Naive thymus-derived CD8-positive, alpha-beta T cell (primary cell): ENCODE data around the gene PDSS2. TPM values are rescaled to one million over a fixed set of nuclear protein-coding genes. Genes with fewer than 3 reads are reported as not detected.
"Not testable (repeated sequence)": the region's sequence is repeated elsewhere in the genome, so short reads cannot be mapped to it uniquely, and the experiment has no call there.

ENCODE experiments used
- ATAC-seq, 2 donors: fragments of 150-1000 bp; cut with Tn5 transposase in 1 of 2; sonication (Bioruptor Pico), chemical (Tn5 transposase) in 1 of 2; 1 replicate in 1 of 2; 2 replicates in 1 of 2; pipeline ENCODE4 v1.10.0; 2021; ENCODE audit warnings: mild to moderate bottlenecking in 2 of 2, moderate library complexity in 2 of 2
- POLR2A ChIA-PET: fragments of 350-600 bp; sonication (Branson Sonifier 250); formaldehyde crosslinking; loops from one replicate; lab custom pipeline; 2021; ENCODE audit warnings: antibody characterized with exemption; lab: Charles Lee
- DNase-seq, 10 donors: peaks; one replicate each; pipeline versions ENCODE4 v3.0.0 to v3.0.0-alpha.2; 2020 to 2022
- H3K27ac Mint-ChIP-seq, 10 donors: one replicate each; pipeline ENCODE4 v1.8.0; 2020 to 2022; ENCODE audit warnings: mild to moderate bottlenecking in 10 of 10, mixed read lengths in 10 of 10, moderate library complexity in 4 of 10, inconsistent platforms in 1 of 10
- H3K27me3 Mint-ChIP-seq, 5 donors: one replicate each; pipeline ENCODE4 v1.8.0; 2021 to 2022; ENCODE audit warnings: mixed read lengths in 5 of 5
- H3K36me3 Mint-ChIP-seq, 3 donors: one replicate each; pipeline ENCODE4 v1.8.0; 2020 to 2022; ENCODE audit warnings: mixed read lengths in 3 of 3, mild to moderate bottlenecking in 2 of 3, inconsistent platforms in 1 of 3
- H3K4me1 Mint-ChIP-seq, 4 donors: one replicate each; pipeline ENCODE4 v1.8.0; 2021 to 2022; ENCODE audit warnings: mixed read lengths in 4 of 4
- H3K4me3 Mint-ChIP-seq, 10 donors: one replicate each; pipeline ENCODE4 v1.8.0; 2020 to 2022; ENCODE audit warnings: mild to moderate bottlenecking in 10 of 10, mixed read lengths in 10 of 10, moderate library complexity in 6 of 10, inconsistent platforms in 1 of 10
- H3K9me3 Mint-ChIP-seq, 9 donors: one replicate each; pipeline ENCODE4 v1.8.0; 2020 to 2022; ENCODE audit warnings: mixed read lengths in 9 of 9, mild to moderate bottlenecking in 3 of 9, inconsistent platforms in 1 of 9, moderate library complexity in 1 of 9
- polyA plus RNA-seq, 3 donors: library from polyadenylated mRNA; unstranded; fragments of 300-500 nt; fragmentation: Illumina TruSeq; gene quantifications; one replicate each; pipeline ENCODE4 v1.2.3, GENCODE V29; 2021
- total RNA-seq, 8 experiments: library from RNA in 2 of 8; stranded (reverse) in 2 of 8; gene quantifications; one replicate each; pipeline ENCODE4 v1.2.3 and lab custom pipeline; 2021 to 2026

The PDSS2 gene
- total and polyA plus RNA-seq, 5 experiments from 2014 or later: 11.1 to 16.6 (median 13.9) TPM

- POLR2A ChIA-PET: no interaction called here
- H3K27me3 Mint-ChIP-seq: no peaks in the 10 kb centered on the region
- peaks cover 0 to 18% (median 10%) of the 10 kb centered on the region in 3 donors for H3K36me3 Mint-ChIP-seq
- H3K4me3 Mint-ChIP-seq: no peak overlapping the region
- H3K9me3 Mint-ChIP-seq: no peaks in the 10 kb centered on the region
- H3K27ac Mint-ChIP-seq: no peak overlapping the region
- peaks cover 0 to 3% (median 0%) of the 10 kb centered on the region in 4 donors for H3K4me1 Mint-ChIP-seq
- no peak for DNase-seq
- ATAC-seq: no peak
These were observed 154.8 kb downstream of the PDSS2 start for GRCh38 chr6:107304421-107305025.

GRCh38 chr6:107293350-107293749 is 166.0 kb downstream of the PDSS2 start:
- H3K9me3 Mint-ChIP-seq: no peaks in the 10 kb centered on the region
- ATAC-seq: no peak
- H3K27ac Mint-ChIP-seq: peak overlapping the region in 1 of 10 donors; percentile 3

GRCh38 chr6:107292715-107293271 is 166.6 kb downstream of the PDSS2 start:
- POLR2A ChIA-PET: no interaction called here
- ATAC-seq (no peak), DNase-seq (no peak)
- Mint-ChIP-seq H3K27ac (no peak overlapping the region), H3K36me3 (peaks cover 0 to 5% (median 0%) of the 10 kb centered on the region in 3 donors), H3K9me3 (no peaks in the 10 kb centered on the region), H3K4me3 (no peak overlapping the region), H3K4me1 (peaks cover 2 to 24% (median 8%) of the 10 kb centered on the region in 4 donors), H3K27me3 (no peaks in the 10 kb centered on the region)

More at GRCh38 chr6:107293350-107293749, 166.0 kb downstream of the PDSS2 start:
- H3K36me3 Mint-ChIP-seq: peaks cover 0 to 2% (median 0%) of the 10 kb centered on the region in 3 donors
- H3K27me3 Mint-ChIP-seq: no peaks in the 10 kb centered on the region
- DNase-seq: no peak
- no peak overlapping the region for H3K4me3 Mint-ChIP-seq
- peaks cover 2 to 19% (median 7%) of the 10 kb centered on the region in 4 donors for H3K4me1 Mint-ChIP-seq
- POLR2A ChIA-PET: no interaction called here

- no peaks in the 10 kb centered on the region for H3K27me3 Mint-ChIP-seq
- POLR2A ChIA-PET: no interaction called here
- no peak for ATAC-seq
- peaks cover 0 to 5% (median 5%) of the 10 kb centered on the region in 3 donors for H3K36me3 Mint-ChIP-seq
- DNase-seq: no peak
- H3K9me3 Mint-ChIP-seq: no peaks in the 10 kb centered on the region
- peaks cover 2 to 24% (median 8%) of the 10 kb centered on the region in 4 donors for H3K4me1 Mint-ChIP-seq
- H3K27ac Mint-ChIP-seq: peak overlapping the region in 2 of 10 donors; percentile 57 to 68
- no peak overlapping the region for H3K4me3 Mint-ChIP-seq
These were observed 168.9 kb downstream of the PDSS2 start for GRCh38 chr6:107290491-107290890.

GRCh38 chr6:107289258-107289657 is 170.1 kb downstream of the PDSS2 start:
- not testable (repeated sequence) for H3K27me3 Mint-ChIP-seq, H3K4me3 Mint-ChIP-seq, H3K36me3 Mint-ChIP-seq, ATAC-seq, H3K27ac Mint-ChIP-seq, H3K9me3 Mint-ChIP-seq, DNase-seq
- H3K4me1 Mint-ChIP-seq: peaks cover 2 to 24% (median 8%) of the 10 kb centered on the region in 4 donors
- POLR2A ChIA-PET: interaction anchor here (0.6 kb wide), 1 partner anchor 146 kb away, joined by 3 read pairs; no protein-coding TSS in a partner anchor

GRCh38 chr6:107285683-107286082 is 173.7 kb downstream of the PDSS2 start:
- POLR2A ChIA-PET, H3K9me3 Mint-ChIP-seq, ATAC-seq, H3K36me3 Mint-ChIP-seq, H3K4me1 Mint-ChIP-seq, DNase-seq, H3K4me3 Mint-ChIP-seq, H3K27me3 Mint-ChIP-seq: not testable (repeated sequence)
- peak overlapping the region in 2 of 10 donors; percentile 24 to 63 for H3K27ac Mint-ChIP-seq

GRCh38 chr6:107284805-107285204 is 174.6 kb downstream of the PDSS2 start:
- H3K27me3 Mint-ChIP-seq: no peaks in the 10 kb centered on the region
- no peaks in the 10 kb centered on the region for H3K9me3 Mint-ChIP-seq
- peaks cover 0 to 7% (median 2%) of the 10 kb centered on the region in 4 donors for H3K4me1 Mint-ChIP-seq
- ATAC-seq (no peak), DNase-seq (no peak)
- H3K27ac Mint-ChIP-seq: no peak overlapping the region
- peaks cover 0 to 8% (median 6%) of the 10 kb centered on the region in 3 donors for H3K36me3 Mint-ChIP-seq
- POLR2A ChIA-PET: no interaction called here
- H3K4me3 Mint-ChIP-seq: no peak overlapping the region

- H3K4me1 Mint-ChIP-seq: peaks cover 0 to 2% (median under 1%) of the 10 kb centered on the region in 4 donors
- no peak overlapping the region for H3K4me3 Mint-ChIP-seq
- peaks cover 0 to 8% (median 3%) of the 10 kb centered on the region in 3 donors for H3K36me3 Mint-ChIP-seq
- ATAC-seq (no peak), DNase-seq (no peak)
- no peaks in the 10 kb centered on the region for H3K9me3 Mint-ChIP-seq
- POLR2A ChIA-PET: no interaction called here
- no peak overlapping the region for H3K27ac Mint-ChIP-seq
- no peaks in the 10 kb centered on the region for H3K27me3 Mint-ChIP-seq
These were observed 178.6 kb downstream of the PDSS2 start for GRCh38 chr6:107280791-107281190.

GRCh38 chr6:107280001-107280400 is 179.4 kb downstream of the PDSS2 start:
- DNase-seq, H3K27me3 Mint-ChIP-seq, ATAC-seq, H3K36me3 Mint-ChIP-seq, POLR2A ChIA-PET, H3K4me3 Mint-ChIP-seq, H3K4me1 Mint-ChIP-seq, H3K9me3 Mint-ChIP-seq: not testable (repeated sequence)
- peak overlapping the region in 1 of 10 donors; percentile 15 for H3K27ac Mint-ChIP-seq

- Mint-ChIP-seq H3K27ac (no peak overlapping the region), H3K9me3 (no peaks in the 10 kb centered on the region), H3K36me3 (peaks cover 4 to 31% (median 10%) of the 10 kb centered on the region in 3 donors), H3K4me1 (peaks cover 0 to 2% (median 0%) of the 10 kb centered on the region in 4 donors), H3K4me3 (no peak overlapping the region), H3K27me3 (no peaks in the 10 kb centered on the region)
- DNase-seq: no peak
- POLR2A ChIA-PET: no interaction called here
- ATAC-seq: no peak
These were observed 184.0 kb downstream of the PDSS2 start for GRCh38 chr6:107275330-107275865.

GRCh38 chr6:107274288-107274687 is 185.1 kb downstream of the PDSS2 start:
- H3K27me3 Mint-ChIP-seq: no peaks in the 10 kb centered on the region
- no peak for DNase-seq
- H3K4me1 Mint-ChIP-seq: peaks cover 0 to 2% (median 0%) of the 10 kb centered on the region in 4 donors
- no peak overlapping the region for H3K27ac Mint-ChIP-seq
- no peak for ATAC-seq
- POLR2A ChIA-PET: no interaction called here
- no peaks in the 10 kb centered on the region for H3K9me3 Mint-ChIP-seq
- H3K4me3 Mint-ChIP-seq: no peak overlapping the region
- peaks cover 4 to 40% (median 10%) of the 10 kb centered on the region in 3 donors for H3K36me3 Mint-ChIP-seq

GRCh38 chr6:107272246-107272645 is 187.1 kb downstream of the PDSS2 start:
- peaks cover 0 to 2% (median 0%) of the 10 kb centered on the region in 4 donors for H3K4me1 Mint-ChIP-seq
- POLR2A ChIA-PET: no interaction called here
- no peaks in the 10 kb centered on the region for H3K27me3 Mint-ChIP-seq
- H3K27ac Mint-ChIP-seq: no peak overlapping the region
- DNase-seq (no peak), ATAC-seq (no peak)
- peaks cover 4 to 40% (median 10%) of the 10 kb centered on the region in 3 donors for H3K36me3 Mint-ChIP-seq
- no peak overlapping the region for H3K4me3 Mint-ChIP-seq
- H3K9me3 Mint-ChIP-seq: no peaks in the 10 kb centered on the region

GRCh38 chr6:107271208-107271790 is 188.1 kb downstream of the PDSS2 start:
- H3K4me3 Mint-ChIP-seq: no peak overlapping the region
- no peaks in the 10 kb centered on the region for H3K9me3 Mint-ChIP-seq
- H3K27ac Mint-ChIP-seq: peak overlapping the region in 1 of 10 donors; percentile 5
- POLR2A ChIA-PET: no interaction called here
- H3K4me1 Mint-ChIP-seq: peaks cover 0 to 5% (median 0%) of the 10 kb centered on the region in 4 donors
- H3K36me3 Mint-ChIP-seq: peaks cover 4 to 39% (median 10%) of the 10 kb centered on the region in 3 donors
- no peak for ATAC-seq
- DNase-seq: no peak
- H3K27me3 Mint-ChIP-seq: no peaks in the 10 kb centered on the region
